Measurements from ENCODE around the gene TERC.
A peak's percentile ranks its signal among the peaks of the same experiment; 100 is the strongest.

Gene TERC

DNA sequence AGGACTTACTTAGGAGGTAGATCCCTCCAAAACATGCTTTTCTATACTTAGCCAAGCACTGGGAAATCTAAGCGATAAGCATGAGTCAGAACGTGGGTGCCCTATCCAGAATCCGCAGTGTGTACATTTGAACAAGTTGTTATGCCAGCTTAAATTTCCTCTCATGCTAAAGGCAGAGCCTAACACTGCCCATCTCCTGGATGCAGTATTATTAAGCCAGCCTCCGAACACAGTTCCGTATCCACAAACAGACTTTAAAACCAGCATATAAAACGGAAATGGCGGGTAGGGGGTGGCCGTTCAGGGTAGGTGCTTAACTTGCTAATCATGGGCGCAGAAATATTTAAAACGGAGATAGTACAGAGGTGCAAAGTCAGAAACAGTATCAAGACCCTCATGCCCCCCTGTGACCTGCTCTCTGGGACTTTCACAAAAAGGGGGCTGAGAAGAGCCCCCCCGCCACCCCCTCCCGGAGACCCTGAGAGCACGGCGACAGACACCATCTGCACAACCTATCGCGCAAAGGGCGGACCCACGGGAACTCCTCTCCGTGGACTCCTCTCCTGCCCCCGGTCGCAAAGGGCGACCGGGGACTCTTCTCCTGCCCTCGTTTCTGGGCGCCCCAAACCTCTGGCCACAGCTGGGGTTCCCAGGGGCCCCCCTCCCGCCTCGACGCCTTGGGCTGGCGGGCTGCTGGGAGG lies 46.9 kb upstream of the TERC start:
- Histone ChIP-seq H3K27ac (no peak overlapping the region), H3K36me3 (no peaks in the 10 kb centered on the region), H3K4me1 (ENCODE audit: control insufficient read depth in 1 of 2, insufficient read depth in 1 of 2, low read depth in 1 of 2, low read length in 1 of 2) (peaks cover 29 to 31% of the 10 kb centered on the region in 2 experiments), H3K9me3 (no peaks in the 10 kb centered on the region), H3K27me3 (peaks cover 12% of the 10 kb centered on the region), H3K4me3 (ENCODE audit: low read depth in 1 of 2, low read length in 1 of 2) (peak overlapping the region; percentile 61 to 66)
- TF ChIP-seq, protein P1, sequence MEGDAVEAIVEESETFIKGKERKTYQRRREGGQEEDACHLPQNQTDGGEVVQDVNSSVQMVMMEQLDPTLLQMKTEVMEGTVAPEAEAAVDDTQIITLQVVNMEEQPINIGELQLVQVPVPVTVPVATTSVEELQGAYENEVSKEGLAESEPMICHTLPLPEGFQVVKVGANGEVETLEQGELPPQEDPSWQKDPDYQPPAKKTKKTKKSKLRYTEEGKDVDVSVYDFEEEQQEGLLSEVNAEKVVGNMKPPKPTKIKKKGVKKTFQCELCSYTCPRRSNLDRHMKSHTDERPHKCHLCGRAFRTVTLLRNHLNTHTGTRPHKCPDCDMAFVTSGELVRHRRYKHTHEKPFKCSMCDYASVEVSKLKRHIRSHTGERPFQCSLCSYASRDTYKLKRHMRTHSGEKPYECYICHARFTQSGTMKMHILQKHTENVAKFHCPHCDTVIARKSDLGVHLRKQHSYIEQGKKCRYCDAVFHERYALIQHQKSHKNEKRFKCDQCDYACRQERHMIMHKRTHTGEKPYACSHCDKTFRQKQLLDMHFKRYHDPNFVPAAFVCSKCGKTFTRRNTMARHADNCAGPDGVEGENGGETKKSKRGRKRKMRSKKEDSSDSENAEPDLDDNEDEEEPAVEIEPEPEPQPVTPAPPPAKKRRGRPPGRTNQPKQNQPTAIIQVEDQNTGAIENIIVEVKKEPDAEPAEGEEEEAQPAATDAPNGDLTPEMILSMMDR (IDR thresholded peaks at IDR 0.05), result no peak

DNA sequence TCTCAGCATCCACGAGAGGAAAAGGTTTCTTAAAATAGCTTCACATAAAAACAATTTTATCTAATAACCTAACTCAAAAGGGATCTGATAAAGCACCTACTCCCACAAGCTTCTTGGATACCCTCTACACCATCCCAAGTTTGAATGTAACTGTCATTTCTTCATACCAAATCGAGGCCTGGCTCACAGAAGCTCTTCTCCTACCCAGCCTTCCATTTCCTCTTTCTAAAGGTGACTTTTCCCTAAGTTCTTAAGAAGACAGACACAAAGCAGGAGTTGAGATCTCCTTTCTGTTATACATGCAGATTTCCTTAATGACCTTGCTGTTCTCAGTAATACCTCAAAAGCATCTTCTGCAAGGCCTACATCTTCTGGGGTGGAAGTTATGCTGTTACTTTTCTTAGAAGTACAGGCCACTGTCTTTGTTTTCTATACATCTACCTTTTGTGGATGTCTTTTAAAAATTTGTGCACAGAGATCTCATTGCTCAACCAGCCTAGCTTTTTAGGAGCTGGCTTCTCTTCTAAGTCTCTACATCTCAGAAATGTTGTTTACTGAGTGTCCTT lies 44.5 kb upstream of the TERC start:
- Histone ChIP-seq H3K27me3 (peaks cover 12% of the 10 kb centered on the region), H3K4me3 (ENCODE audit: low read depth in 1 of 2, low read length in 1 of 2) (no peak overlapping the region), H3K27ac (no peak overlapping the region), H3K36me3 (no peaks in the 10 kb centered on the region), H3K9me3 (no peaks in the 10 kb centered on the region), H3K4me1 (ENCODE audit: control insufficient read depth in 1 of 2, insufficient read depth in 1 of 2, low read depth in 1 of 2, low read length in 1 of 2) (peaks cover 29 to 31% of the 10 kb centered on the region in 2 experiments)
- TF ChIP-seq, protein P1 (IDR thresholded peaks at IDR 0.05), result no peak

DNA sequence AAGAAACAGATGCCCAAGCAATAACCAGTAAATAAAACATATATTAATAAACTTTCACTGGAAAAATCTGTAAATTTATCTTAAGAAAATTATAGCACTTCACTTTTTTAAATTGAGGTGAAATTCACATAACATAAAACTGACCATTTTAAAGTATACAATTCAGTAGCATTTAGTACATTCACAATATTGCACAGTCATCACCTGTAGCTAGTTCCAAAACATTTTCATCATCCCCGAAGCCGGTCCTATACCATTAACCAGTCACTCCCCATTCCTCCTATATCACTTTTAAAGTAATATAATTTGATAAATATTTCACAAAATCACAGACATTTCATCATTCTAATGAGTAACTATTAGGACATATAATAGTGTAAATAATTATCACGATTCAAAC lies 39.8 kb upstream of the TERC start:
- Histone ChIP-seq H3K9me3 (no peaks in the 10 kb centered on the region), H3K27ac (no peak overlapping the region), H3K36me3 (no peaks in the 10 kb centered on the region), H3K27me3 (no peaks in the 10 kb centered on the region), H3K4me1 (ENCODE audit: control insufficient read depth in 1 of 2, insufficient read depth in 1 of 2, low read depth in 1 of 2, low read length in 1 of 2) (no peaks in the 10 kb centered on the region), H3K4me3 (ENCODE audit: low read depth in 1 of 2, low read length in 1 of 2) (no peak overlapping the region)
- TF ChIP-seq, protein P1 (IDR thresholded peaks at IDR 0.05), result no peak

DNA sequence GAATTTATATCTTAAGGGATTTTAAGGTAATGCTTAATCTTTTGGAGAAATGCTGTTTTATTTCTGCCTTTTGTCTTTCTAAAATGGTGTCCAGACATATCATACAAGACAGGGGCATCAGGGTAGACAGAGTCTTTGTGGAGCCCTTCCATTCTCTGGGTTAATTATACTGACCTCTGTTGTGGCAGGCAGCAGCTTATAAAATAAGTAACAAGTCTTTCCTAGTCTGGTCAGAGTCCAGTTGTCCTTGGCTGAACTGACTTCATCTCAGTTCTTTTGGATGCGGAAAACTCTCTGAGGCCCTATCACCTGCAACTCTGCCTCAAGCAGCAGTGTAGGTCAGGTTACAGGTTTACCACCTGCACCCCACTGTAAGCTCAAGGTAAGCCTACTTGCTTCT lies 27.5 kb upstream of the TERC start:
- Histone ChIP-seq H3K4me3 (ENCODE audit: low read depth in 1 of 2, low read length in 1 of 2) (no peak overlapping the region), H3K27ac (no peak overlapping the region), H3K36me3 (peaks cover 42% of the 10 kb centered on the region), H3K4me1 (ENCODE audit: control insufficient read depth in 1 of 2, insufficient read depth in 1 of 2, low read depth in 1 of 2, low read length in 1 of 2) (no peaks in the 10 kb centered on the region), H3K27me3 (no peaks in the 10 kb centered on the region), H3K9me3 (no peaks in the 10 kb centered on the region)
- TF ChIP-seq, protein P1 (IDR thresholded peaks at IDR 0.05), result no peak

DNA sequence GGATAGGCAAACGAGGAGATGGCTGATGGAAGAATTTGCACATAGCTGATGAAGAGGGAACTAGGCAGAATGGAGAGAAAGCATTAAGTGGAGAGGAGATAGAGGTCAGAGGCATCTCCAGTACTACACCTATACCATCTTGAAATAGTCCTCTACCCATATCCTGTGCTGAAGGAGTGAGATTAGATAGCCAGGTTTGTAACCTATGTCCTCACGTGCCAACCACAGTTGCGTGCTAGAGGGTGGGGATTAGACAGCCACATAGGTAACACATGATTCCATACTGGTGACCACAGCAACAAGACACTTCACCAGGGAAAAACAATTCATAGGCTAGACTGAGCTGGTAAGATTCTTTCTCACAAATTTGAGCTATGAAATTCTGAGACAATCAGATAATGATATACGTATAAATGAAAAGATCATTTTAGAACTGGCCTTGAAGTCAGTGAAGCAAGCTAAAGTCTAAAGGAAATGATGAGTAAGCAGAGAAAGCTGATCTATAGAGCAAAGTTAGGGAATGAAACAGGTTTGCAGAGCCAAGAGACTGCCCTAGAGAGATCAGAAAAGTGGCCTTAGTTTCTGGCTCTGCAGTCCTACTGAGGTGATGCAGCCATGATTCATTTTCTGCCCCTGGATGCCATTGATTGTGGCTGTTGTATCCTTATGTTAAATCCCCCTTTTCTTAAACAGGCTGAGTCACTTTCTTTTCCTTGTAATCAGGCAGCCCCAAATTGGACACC lies 26.0 kb upstream of the TERC start:
- Histone ChIP-seq H3K9me3 (no peaks in the 10 kb centered on the region), H3K27me3 (no peaks in the 10 kb centered on the region), H3K36me3 (peaks cover 57% of the 10 kb centered on the region), H3K4me3 (ENCODE audit: low read depth in 1 of 2, low read length in 1 of 2) (no peak overlapping the region), H3K27ac (no peak overlapping the region), H3K4me1 (ENCODE audit: control insufficient read depth in 1 of 2, insufficient read depth in 1 of 2, low read depth in 1 of 2, low read length in 1 of 2) (no peaks in the 10 kb centered on the region)
- TF ChIP-seq, protein P1 (IDR thresholded peaks at IDR 0.05), result no peak

Data from neutrophil (primary cell).